Glutamatergic neuron (in vitro differentiated cells): Measurements from ENCODE around the gene ZNF132. TPM values are rescaled to one million over a fixed set of nuclear protein-coding genes. Genes with fewer than 3 reads are reported as not detected.

ENCODE experiments used
- DNase-seq: peaks from one replicate; pipeline ENCODE4 v3.0.0; 2022
- H3K27ac Mint-ChIP-seq: one replicate; pipeline ENCODE4 v1.8.0; 2020; ENCODE audit warnings: mild to moderate bottlenecking, mixed read lengths, inconsistent platforms; ENCODE audit not compliant: unreplicated experiment
- H3K27me3 Mint-ChIP-seq: one replicate; pipeline ENCODE4 v1.8.0; 2020; ENCODE audit warnings: mild to moderate bottlenecking, moderate library complexity, mixed read lengths, inconsistent platforms; ENCODE audit not compliant: unreplicated experiment
- H3K36me3 Mint-ChIP-seq: one replicate; pipeline ENCODE4 v1.8.0; 2020; ENCODE audit warnings: mild to moderate bottlenecking, mixed read lengths, inconsistent platforms; ENCODE audit not compliant: unreplicated experiment
- H3K4me1 Mint-ChIP-seq: one replicate; pipeline ENCODE4 v1.8.0; 2020; ENCODE audit warnings: mild to moderate bottlenecking, low read depth, mixed read lengths, inconsistent platforms; ENCODE audit not compliant: unreplicated experiment
- H3K4me3 Mint-ChIP-seq: one replicate; pipeline ENCODE4 v1.8.0; 2020; ENCODE audit warnings: mild to moderate bottlenecking, mixed read lengths, inconsistent platforms; ENCODE audit not compliant: unreplicated experiment
- H3K9me3 Mint-ChIP-seq: one replicate; pipeline ENCODE4 v1.8.0; 2020; ENCODE audit warnings: mild to moderate bottlenecking, moderate library complexity, mixed read lengths, inconsistent platforms; ENCODE audit not compliant: unreplicated experiment
- total RNA-seq: library from RNA; stranded (reverse); fragmentation: NEBNext Ultra II Directional; extraction: Animal tissue kit (Norgen Biotek cat#: 25700); gene quantifications from one replicate; pipeline ENCODE4 v1.2.1, GENCODE V29; 2021; ENCODE audit not compliant: unreplicated experiment
- TF ChIP-seq, protein P1 (sequence below): fragments of 200-600 bp; sonication (generic); IDR thresholded peaks from one replicate; pipeline ENCODE4 v1.5.0; 2021; ENCODE audit not compliant: partially characterized antibody, unreplicated experiment

The ZNF132 gene
- total RNA-seq, 1 donor from 2014 or later, result 4.9 TPM

DNA sequence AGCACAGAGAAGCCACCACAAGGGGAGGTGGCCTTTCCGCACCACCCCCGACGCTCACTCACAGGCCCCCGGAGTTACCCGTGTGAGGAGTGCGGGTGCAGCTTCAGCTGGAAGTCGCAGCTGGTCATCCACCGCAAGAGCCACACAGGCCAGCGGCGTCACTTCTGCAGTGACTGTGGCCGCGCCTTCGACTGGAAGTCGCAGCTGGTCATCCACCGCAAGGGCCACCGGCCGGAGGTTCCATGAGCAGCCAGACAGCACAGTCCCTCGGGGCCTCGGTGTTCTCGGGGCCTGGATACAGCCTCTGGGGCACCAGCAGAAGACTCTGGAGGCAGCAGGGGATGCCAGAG, 40.5 kb upstream of the ZNF132 start:
- TF ChIP-seq, protein P1, sequence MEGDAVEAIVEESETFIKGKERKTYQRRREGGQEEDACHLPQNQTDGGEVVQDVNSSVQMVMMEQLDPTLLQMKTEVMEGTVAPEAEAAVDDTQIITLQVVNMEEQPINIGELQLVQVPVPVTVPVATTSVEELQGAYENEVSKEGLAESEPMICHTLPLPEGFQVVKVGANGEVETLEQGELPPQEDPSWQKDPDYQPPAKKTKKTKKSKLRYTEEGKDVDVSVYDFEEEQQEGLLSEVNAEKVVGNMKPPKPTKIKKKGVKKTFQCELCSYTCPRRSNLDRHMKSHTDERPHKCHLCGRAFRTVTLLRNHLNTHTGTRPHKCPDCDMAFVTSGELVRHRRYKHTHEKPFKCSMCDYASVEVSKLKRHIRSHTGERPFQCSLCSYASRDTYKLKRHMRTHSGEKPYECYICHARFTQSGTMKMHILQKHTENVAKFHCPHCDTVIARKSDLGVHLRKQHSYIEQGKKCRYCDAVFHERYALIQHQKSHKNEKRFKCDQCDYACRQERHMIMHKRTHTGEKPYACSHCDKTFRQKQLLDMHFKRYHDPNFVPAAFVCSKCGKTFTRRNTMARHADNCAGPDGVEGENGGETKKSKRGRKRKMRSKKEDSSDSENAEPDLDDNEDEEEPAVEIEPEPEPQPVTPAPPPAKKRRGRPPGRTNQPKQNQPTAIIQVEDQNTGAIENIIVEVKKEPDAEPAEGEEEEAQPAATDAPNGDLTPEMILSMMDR, result no peak
- H3K27me3 Mint-ChIP-seq, result peaks cover 5% of the 10 kb centered on the region
- no peak for DNase-seq
- no peak overlapping the region for H3K4me3 Mint-ChIP-seq
- H3K36me3 Mint-ChIP-seq, result no peaks in the 10 kb centered on the region
- peaks cover 4% of the 10 kb centered on the region for H3K9me3 Mint-ChIP-seq
- no peak overlapping the region for H3K27ac Mint-ChIP-seq
- H3K4me1 Mint-ChIP-seq, result peaks cover 4% of the 10 kb centered on the region

- no peaks in the 10 kb centered on the region for H3K36me3 Mint-ChIP-seq
- H3K27me3 Mint-ChIP-seq, result peaks cover 5% of the 10 kb centered on the region
- H3K27ac Mint-ChIP-seq, result no peak overlapping the region
- TF ChIP-seq, protein P1, result no peak
- peaks cover 4% of the 10 kb centered on the region for H3K4me1 Mint-ChIP-seq
- H3K9me3 Mint-ChIP-seq, result peaks cover 4% of the 10 kb centered on the region
- no peak for DNase-seq
- H3K4me3 Mint-ChIP-seq, result no peak overlapping the region
Measured at GRCh38 chr19:58479736-58480480, 40.0 kb upstream of the ZNF132 start.

DNA sequence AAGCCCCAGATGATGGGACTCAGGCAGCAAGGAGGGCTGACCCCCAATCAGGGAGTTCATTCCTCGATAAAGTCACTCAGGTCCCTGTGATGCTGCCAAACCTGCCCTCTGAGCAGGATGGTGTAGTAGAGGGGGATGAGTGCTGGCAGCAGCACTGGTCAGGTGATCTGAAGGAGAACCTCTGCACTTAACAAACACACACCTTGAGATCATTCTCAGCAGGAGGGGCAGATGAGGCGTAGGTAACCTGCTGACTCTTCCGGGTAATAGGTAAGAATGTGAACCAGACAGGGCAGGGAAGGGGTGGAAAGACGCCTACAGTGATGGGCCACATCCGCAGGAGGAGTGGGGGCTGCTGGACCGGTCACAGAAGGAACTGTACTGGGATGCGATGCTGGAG, 39.4 kb upstream of the ZNF132 start:
- Mint-ChIP-seq H3K27ac (no peak overlapping the region), H3K36me3 (no peaks in the 10 kb centered on the region), H3K27me3 (peaks cover 9% of the 10 kb centered on the region), H3K4me3 (no peak overlapping the region), H3K4me1 (peaks cover 4% of the 10 kb centered on the region), H3K9me3 (peaks cover 7% of the 10 kb centered on the region)
- TF ChIP-seq, protein P1, result no peak
- no peak for DNase-seq

DNA sequence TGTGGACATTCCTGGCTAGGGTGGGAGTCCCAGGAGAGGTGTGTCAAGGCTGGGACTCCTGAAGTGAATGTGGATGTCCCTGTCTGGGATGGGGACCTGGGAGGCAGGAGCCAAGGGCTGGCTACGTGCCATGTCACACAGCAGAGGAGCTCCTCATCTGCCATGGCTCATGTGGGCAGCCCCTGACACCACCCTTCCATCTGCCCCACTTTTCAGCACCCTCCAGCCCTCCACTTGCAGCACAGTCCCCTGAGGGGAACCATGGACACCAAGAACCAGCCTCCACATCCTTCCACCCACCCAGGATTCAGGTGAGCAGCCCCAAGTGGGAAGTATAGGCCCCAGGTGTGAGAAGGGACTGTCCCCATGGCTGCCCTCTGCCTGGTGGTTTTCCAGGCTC, 37.9 kb upstream of the ZNF132 start:
- H3K9me3 Mint-ChIP-seq, result peaks cover 7% of the 10 kb centered on the region
- DNase-seq, result no peak
- H3K4me3 Mint-ChIP-seq, result no peak overlapping the region
- no peak overlapping the region for H3K27ac Mint-ChIP-seq
- H3K27me3 Mint-ChIP-seq, result peaks cover 12% of the 10 kb centered on the region
- peaks cover 4% of the 10 kb centered on the region for H3K4me1 Mint-ChIP-seq
- TF ChIP-seq, protein P1, result no peak
- H3K36me3 Mint-ChIP-seq, result no peaks in the 10 kb centered on the region

DNA sequence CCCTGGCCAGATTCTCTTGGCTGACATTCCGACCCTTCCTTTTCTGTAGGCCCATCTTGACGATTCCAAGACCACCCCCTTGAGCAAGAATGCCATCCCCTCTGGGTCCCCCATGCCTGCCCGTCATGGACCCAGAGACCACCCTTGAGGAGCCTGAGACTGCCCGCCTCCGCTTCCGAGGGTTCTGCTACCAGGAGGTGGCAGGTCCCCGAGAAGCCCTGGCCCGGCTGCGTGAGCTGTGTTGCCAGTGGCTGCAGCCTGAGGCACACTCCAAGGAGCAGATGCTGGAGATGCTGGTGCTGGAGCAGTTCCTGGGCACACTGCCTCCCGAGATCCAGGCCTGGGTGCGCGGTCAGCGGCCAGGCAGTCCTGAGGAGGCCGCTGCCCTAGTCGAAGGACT, 37.2 kb upstream of the ZNF132 start:
- Mint-ChIP-seq H3K4me1 (peaks cover 4% of the 10 kb centered on the region), H3K4me3 (peak overlapping the region; percentile 95), H3K27ac (peak overlapping the region; percentile 79), H3K9me3 (peaks cover 9% of the 10 kb centered on the region), H3K36me3 (no peaks in the 10 kb centered on the region), H3K27me3 (peaks cover 12% of the 10 kb centered on the region)
- TF ChIP-seq, protein P1, result no peak
- no peak for DNase-seq
